SU-DHL-6 (cell line): Measurements from ENCODE around the gene GPRIN3.

Source experiments
- CTCF ChIP-seq: fragments of 200-600 bp; sonication (generic); IDR thresholded peaks from one replicate; pipeline ENCODE4 v1.5.1; 2017; ENCODE audit warnings: antibody characterized with exemption, mild to moderate bottlenecking, low read length, moderate library complexity; ENCODE audit not compliant: insufficient read depth, poor library complexity, severe bottlenecking
- EZH2phosphoT487 ChIP-seq: fragments of 200-600 bp; sonication (generic), shearing (Covaris generic); conservative IDR thresholded peaks from 2 replicates; pipeline ENCODE4 v1.6.1; 2018; ENCODE audit warnings: mild to moderate bottlenecking, antibody characterized with exemption, low read length, moderate library complexity, mixed read lengths

- TF ChIP-seq CTCF = no peak
- TF ChIP-seq EZH2phosphoT487 = no peak
Observed at GRCh38 chr4:89296399-89296798, 11.2 kb downstream of the GPRIN3 start.
